HTR-8/SVneo (cell line): Measurements from ENCODE around the gene MRPL4.
"Not testable (repeated sequence)": the region's sequence is repeated elsewhere in the genome, so short reads cannot be mapped to it uniquely, and the experiment has no call there.

ENCODE experiments used
- DNase-seq: peaks from one replicate; pipeline ENCODE4 v3.0.0; 2011; ENCODE audit warnings: low spot score, mixed read lengths; ENCODE audit not compliant: insufficient read length
- FAIRE-seq: peaks from 2 replicates; lab custom pipeline; 2011; peaks lifted over from hg19 to GRCh38; lab: Jason Lieb, UNC

MRPL4 gene

DNA sequence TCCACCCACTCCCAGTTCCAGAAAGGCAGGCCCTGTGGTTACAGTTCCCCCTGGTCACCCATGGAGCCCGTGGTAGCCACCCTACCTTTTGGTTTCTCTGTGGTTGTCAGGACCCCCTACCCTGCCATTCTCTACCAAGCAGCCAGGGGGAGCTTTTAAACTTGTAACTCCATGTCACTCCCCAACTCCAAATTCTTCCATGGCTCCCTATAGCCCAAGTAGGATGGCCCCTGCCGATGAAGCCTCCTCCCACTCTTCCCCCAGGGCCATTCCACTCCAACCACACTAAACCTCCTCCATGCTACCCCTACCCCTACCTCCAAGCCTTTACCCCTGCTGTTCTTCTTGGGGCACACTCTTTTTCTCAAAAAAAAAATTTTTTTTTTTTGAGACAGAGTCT lies 23.1 kb upstream of the MRPL4 start:
- FAIRE-seq = no peak

GRCh38 chr19:10230173-10230860 lies 21.7 kb upstream of the MRPL4 start:
- FAIRE-seq (no peak), DNase-seq (peak; percentile 47)

More for the DNA sequence above, 23.1 kb upstream of the MRPL4 start:
- DNase-seq = peak; percentile 44

- DNase-seq = peak; percentile 80
- FAIRE-seq = no peak
Measured at GRCh38 chr19:10230861-10231611, 21.0 kb upstream of the MRPL4 start, which contains the start of gene S1PR2. Gene S1PR2, minus strand, starts transcription at chr19:10231331. Its CDS starts 6,426 bp downstream, at chr19:10224905.

DNA sequence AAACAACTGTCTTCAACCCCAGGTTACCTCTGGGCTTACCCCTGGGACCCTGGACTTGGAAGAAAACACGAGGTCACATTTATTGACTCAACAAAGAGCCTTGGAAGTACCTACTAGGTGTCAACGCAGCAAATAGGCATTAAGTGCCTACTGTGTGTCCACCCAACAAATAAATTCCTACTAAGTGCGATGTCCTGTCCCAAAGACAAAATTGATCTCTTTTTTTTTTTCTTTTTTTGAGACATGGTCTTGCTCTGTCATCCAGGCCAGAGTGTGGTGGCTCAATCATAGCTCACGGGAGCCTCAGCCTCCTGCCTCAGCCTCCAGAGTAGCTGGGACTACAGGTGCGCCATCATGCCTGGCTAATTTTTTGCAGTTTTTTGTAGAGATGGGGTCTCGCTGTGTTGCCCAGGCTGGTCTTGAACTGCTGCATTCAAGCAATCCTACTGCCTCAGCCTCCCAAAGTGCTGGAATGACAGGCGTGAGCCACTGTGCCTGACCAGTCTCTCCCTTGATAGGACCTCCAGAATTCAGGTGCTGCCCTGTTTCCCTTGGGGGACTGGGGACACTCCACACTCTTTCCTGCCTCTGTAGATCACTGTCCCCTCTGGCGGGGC lies 20.3 kb upstream of the MRPL4 start:
- DNase-seq (no peak), FAIRE-seq (no peak)

DNA sequence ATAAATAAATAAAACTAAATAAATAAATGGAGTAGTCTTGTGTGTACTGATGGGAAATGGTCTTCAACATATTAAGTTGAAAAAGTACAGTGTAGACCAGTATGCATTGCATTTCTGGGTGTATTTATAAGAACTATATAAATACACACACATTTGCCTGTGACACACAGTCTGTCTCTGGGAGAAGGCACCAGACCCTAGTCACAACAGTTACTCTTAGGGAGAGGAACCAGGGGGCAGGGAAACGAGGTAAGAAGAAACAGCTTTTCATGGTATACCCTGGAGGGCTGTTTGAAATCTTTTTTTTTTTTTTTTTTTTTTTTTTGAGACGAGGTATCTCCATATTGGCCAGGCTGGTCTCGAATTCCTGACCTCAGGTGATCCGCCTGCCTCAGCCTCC lies 18.1 kb upstream of the MRPL4 start:
- FAIRE-seq = no peak

GRCh38 chr19:10235003-10235402 lies 17.0 kb upstream of the MRPL4 start:
- FAIRE-seq (no peak), DNase-seq (no peak)

More for the DNA sequence above, 18.1 kb upstream of the MRPL4 start:
- DNase-seq = no peak

GRCh38 chr19:10235409-10235808 lies 16.6 kb upstream of the MRPL4 start:
- DNase-seq, FAIRE-seq: not testable (repeated sequence)

- DNase-seq = no peak
- FAIRE-seq = no peak
Measured at GRCh38 chr19:10237702-10238101, 14.3 kb upstream of the MRPL4 start.

GRCh38 chr19:10238172-10238783 lies 13.7 kb upstream of the MRPL4 start:
- DNase-seq = no peak
- no peak for FAIRE-seq

DNA sequence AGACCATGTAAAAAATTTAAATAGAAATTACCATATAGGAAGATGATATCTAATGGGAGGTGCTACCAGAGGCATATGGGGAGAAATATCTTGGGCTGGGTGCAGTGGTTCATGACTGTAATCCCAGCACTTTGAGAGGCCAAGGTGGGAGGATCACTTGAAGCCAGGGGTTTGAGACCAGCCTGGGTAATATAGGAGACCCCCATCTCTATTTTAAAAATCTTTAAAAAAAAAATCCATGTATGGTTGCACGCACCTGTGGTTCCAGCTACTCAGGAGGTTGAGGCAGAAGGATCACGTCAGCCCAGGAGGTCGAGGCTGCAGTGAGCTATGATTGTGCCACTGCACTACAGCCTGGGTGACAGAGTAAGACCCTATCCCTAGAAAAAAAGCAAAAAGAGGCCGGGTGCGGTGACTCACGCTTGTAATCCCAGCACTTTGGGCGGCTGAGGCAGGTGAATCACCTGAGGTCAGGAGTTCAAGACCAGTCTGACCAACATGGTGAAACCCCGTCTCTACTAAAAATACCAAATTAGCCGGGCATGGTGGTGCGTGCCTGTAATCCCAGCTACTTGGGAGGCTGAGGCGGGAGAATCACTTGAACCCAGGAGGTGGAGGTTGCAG lies 10.1 kb upstream of the MRPL4 start:
- DNase-seq, FAIRE-seq: not testable (repeated sequence)

DNA sequence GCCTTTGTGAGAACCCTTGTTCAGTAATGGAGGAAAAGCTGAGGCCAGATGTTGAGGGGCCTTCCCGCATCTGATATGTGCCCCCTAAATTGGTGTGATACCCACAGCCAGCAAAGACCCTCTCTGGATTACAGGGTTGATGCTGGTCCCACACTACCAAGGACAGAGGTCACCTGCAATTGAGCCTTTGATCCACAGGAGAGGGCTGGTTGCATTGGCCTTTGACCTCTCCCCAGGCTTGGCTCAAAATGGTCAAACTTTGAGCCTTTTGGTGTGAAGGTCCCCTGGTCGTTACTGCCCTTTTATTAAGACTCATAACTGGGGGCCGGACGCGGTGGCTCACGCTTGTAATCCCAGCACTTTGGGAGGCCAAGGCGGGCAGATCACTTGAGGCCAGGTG lies 8.4 kb upstream of the MRPL4 start:
- FAIRE-seq (no peak), DNase-seq (no peak)

GRCh38 chr19:10245189-10245939 lies 6.7 kb upstream of the MRPL4 start:
- DNase-seq = no peak
- no peak for FAIRE-seq

DNA sequence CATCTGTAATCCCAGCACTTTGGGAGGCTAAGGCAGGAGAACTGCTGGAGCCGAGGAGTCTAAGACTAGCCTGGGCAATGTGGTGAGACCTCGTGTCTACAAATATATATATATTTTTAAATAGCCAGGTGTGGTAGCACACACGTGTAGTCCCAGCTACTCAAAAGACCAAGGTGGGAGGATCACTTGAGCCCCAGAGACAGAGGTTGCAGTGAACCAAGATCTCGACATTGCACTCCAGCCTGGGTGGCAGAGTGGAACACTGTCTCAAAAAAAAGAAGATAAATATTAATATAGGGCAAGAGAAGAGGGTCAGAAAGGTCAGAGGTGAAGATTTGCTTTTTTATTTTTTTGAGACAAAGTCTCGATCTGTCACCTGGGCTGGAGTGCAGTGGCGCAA lies 5.5 kb upstream of the MRPL4 start:
- no peak for FAIRE-seq

DNA sequence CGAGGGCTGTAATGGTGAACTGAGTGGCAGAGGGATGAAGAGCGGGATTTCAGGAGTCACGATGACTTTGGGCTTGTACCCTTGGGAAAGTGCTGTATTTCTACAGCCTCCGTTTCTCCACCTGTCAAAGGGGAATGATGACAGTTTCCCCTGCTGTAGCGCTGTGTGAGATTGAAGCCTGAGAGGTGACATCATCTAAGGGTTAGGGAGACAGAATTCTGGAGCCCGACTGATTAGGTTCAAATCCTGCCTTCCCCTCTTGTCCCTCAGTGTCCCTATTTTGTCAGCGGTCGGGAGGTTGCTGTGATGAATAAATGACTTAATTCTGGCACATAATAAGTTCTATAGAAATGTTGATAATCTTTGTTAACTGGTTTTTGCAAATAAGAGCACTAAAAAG lies 693 bp downstream of the MRPL4 start:
- DNase-seq (no peak), FAIRE-seq (no peak)

More for the DNA sequence above, 5.5 kb upstream of the MRPL4 start:
- no peak for DNase-seq

DNA sequence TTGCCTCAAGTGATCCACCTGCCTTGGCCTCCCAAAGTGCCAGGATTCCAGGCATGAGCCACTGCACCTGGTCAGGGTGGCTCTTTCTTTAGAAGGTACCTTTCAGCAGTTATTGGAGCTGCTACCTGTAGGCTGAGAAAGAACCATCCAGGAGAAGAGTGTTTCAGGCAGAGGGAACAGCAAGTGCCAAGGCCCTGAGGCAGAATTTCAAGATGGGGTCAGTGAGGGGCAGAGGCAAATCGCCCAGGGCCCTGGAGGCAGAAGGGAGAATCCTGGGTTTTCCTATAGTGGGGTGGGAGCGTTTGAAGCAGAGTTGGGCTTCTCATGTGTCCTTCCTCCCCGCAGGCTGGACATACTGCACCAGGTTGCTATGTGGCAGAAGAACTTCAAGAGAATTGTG lies 2.2 kb downstream of the MRPL4 start:
- FAIRE-seq (no peak), DNase-seq (no peak)

- FAIRE-seq = no peak
- no peak for DNase-seq
Measured at GRCh38 chr19:10255358-10255757, 3.3 kb downstream of the MRPL4 start.

DNA sequence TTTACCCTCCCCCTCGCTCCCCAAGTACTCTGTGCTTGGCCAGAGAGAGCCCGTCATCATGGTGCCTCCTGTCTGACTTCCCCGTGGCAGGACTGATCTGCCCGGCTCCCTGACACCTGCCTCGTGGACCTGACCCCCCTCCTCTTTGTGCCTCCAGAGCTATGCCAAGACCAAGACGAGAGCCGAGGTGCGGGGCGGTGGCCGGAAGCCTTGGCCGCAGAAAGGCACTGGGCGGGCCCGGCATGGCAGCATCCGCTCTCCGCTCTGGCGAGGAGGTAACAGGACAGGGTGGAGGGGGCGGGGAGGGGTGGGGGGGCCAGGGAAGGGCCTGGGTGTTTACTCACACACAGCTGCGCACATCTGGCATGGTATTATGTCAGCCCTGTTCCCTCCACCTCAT lies 4.5 kb downstream of the MRPL4 start:
- FAIRE-seq = no peak

DNA sequence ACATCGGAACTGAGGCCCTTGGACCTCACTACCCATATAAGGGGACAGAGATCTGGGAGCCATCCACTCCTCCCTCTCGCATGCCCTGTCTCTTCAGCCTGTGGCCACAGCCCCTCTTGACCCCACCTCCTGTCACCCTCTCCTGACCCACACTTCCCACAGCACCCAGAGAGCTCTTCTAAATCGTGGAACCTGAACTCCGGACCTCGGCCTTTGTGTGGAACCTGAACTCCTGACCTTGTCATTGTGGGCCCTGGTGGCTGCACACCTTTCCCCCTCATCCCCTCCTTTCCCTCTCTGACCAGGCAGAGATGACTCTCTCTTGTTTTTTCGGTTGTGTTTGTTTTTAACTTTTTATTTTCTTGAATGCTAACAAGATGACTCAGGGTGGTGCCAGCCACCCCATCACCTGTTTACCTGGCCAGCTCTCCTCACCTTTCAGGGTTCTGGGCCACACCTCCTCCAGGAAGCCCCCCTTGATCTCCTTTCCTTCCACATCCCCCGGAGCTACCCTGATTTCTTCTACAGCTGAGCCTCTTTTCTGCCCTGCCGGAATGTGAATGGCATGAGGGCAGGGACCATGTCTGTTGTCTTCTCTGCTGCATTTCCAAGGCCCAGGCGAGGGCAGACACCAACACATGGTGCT lies 5.1 kb downstream of the MRPL4 start:
- FAIRE-seq = no peak
- no peak for DNase-seq

More for the DNA sequence above, 4.5 kb downstream of the MRPL4 start:
- DNase-seq = no peak

DNA sequence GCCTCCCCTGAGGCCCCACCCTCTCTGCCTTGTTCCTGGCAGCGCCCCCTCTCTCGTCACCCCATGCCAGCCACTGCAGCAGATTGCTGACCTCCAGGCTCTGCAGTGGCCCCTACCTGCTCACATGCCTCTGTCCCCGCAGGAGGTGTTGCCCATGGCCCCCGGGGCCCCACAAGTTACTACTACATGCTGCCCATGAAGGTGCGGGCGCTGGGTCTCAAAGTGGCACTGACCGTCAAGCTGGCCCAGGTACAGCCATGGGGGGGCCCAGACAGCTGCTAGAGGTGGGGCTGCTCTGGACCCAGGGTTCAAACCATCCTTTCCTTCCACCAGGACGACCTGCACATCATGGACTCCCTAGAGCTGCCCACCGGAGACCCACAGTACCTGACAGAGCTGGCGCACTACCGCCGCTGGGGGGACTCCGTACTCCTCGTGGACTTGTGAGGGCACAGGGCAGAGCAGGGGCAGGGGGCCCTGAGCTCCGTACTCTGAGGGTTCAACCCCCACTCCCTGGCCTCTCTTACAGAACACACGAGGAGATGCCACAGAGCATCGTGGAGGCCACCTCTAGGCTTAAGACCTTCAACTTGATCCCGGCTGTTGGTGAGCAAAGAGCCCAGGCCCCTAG lies 6.2 kb downstream of the MRPL4 start:
- DNase-seq (no peak), FAIRE-seq (no peak)
